ENCODE measurements around the gene BRAF. TPM values are rescaled to one million over a fixed set of nuclear protein-coding genes. Genes with fewer than 3 reads are reported as not detected.
"Not testable (repeated sequence)": the region's sequence is repeated elsewhere in the genome, so short reads cannot be mapped to it uniquely, and the experiment has no call there.

Gene BRAF
- polyA plus RNA-seq, 4 donors: 23.3 to 28.6 (median 26.1) TPM

DNA sequence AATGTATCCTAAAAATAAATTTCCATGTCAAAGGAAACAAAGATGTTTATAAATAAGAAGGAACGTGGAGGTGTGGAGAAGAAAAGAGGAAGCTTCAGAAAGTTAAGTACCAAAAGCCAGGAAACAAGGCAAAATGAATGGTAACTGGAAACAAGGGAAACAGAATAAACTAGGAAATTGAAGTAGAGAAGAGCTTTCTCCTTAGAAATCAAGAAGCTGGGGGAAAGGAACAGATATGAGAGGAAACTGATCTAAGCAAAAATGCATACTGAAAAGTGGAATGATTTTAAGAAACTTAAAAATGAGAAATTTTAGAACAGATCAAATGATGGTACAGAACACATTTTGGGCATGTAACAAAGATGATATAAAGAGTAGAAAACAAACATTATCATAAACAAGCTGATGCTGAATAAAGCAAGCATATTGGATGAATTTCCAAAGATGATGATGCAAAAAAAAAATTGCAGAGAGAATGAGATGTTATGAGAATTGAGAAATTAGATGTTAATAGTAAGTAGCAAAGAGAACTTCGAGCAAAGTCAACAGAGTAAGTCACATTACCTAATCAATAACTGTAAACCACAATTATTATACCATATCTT, 1.9 kb downstream of the BRAF start:
- DNase-seq (ENCODE audit: low read depth in 4 of 4, low spot score in 3 of 4): no peak

DNA sequence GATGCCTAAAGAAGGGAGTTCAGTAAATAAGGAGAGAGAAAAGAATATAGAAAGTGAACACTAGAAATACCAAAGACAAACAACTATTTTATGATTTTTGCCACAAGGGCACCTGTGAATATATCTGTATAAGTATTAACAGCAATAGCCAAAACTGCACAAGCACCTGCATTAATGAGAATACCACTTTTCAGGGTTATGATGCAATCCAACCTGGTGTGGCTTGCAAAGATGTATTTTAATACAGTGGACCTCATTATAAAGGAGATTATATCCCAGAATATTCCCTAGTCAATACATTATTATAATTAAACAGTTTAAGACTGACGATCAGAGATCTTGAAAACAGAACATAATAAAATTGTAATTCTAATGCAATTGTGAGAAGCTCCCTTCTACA, 4.0 kb downstream of the BRAF start:
- no peak for DNase-seq (ENCODE audit: low read depth in 4 of 4, low spot score in 3 of 4)

DNA sequence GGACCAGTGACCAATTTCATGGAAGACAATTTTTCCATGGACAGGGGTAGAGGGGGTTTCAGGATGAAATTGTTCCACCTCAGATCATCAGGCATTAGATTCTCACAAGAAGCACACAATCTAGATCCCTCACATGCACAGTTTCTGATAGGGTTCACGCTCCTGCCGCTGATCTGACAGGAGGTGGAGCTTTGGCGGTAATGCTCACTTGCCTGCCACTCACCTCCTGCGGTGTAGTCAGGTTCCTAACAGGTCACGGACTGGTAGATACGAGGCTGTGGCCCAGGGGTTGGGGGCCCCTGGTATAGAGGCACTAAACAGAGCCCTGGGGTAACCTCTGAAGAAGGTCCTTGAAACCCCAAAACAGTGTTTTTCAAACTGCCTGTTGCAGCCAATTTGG, 6.5 kb downstream of the BRAF start:
- no peak for DNase-seq (ENCODE audit: low read depth in 4 of 4, low spot score in 3 of 4)

DNA sequence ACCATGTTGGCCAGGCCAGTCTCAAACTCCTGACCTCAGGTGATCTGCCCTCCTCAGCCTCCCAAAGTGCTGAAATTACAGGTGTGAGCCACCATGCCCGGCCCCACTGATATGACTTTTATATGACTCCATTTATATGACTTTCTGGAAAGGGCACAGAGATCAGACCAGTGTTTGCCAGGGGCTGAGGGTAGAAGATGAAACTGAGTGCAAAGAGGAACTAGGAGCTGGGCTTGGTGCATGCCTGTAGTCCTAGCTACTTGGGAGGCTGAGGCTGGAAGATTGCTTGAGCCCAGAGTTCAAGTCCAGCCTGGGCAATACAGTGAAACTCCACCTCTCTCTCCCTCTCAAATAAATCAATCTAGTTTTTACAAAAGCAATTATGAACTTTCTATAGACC, 7.5 kb downstream of the BRAF start:
- no peak for DNase-seq (ENCODE audit: low read depth in 4 of 4, low spot score in 3 of 4)

DNA sequence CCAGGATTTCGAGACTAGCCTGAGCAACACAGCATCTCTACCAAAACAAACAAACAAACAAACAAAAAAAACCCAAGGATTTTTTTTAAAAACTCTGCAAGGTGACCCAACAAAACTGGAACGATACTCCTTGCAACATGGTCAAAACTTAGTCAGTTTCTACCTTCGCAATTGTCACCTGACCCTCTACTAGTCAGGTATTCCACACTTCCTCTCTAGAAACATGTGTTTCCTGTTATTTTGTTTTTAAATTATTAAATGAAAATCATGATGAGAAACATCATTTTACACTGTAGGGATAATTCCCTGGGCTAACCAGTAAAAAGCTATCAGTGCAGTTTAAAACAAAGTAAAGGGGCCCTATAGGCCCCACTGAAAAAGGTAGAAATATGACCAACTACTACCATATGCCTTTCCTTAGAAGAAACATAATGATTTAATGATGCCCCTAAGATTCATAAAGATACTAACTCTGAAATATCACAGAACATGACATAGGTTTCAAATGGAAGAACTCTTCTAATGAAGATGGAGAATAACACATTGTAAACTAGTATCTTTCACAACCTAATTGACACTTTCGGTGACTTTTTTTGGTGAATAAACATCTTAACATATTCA, 8.7 kb downstream of the BRAF start:
- DNase-seq (ENCODE audit: low read depth in 4 of 4, low spot score in 3 of 4): no peak

DNA sequence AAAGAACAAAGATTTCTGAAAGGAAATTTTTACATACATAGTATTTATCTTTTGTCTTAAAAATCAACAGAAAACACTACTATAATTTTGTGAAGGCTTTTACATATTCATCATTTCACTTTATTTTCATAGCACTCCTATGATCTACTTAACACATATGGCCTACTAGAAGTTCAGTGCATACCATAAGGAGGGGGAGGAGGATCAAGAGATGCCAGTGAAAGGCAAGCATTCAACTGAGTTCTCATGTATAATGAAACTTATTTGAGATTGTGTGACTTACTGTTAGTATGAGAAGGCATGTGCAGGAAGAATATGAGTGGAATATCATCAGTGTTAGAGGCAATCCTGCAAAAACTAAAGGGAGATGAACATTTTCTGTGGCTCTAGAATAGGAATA, 10.6 kb downstream of the BRAF start:
- DNase-seq (ENCODE audit: low read depth in 4 of 4, low spot score in 3 of 4): no peak

DNA sequence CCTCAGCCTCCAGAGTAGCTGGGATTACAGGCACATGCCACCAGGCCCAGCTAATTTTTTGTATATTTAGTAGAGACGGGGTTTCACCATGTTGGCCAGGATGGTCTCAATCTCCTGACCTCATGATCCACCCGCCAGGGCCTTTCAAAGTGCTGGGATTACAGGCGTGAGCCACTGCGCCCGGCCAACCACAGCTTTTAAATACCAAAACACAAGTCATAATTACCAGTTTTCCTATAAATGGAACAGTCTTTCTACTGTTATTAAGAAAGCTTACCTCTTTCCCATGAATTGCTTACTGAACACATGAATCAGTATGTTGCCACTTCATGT, 11.2 kb downstream of the BRAF start:
- not testable (repeated sequence) for DNase-seq (ENCODE audit: low read depth in 4 of 4, low spot score in 3 of 4)

DNA sequence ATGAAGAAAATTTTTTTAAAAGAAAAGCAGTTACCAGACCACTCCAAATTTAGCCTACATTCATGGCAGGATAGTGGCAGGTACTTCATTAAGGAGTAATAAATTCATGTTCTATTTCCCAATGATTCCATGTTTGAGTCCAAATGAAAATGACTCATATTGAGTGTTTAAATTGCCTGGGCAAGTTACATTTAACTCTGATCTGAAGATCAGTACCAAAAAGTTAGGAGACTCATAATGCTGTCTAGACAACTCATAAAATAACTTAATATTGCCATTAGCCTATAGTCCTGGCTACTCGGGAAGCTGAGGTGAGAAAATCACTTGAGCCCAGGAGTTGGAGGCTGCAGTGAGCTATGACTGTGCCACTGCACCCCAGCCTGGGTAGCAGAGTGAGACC, 13.0 kb downstream of the BRAF start:
- no peak for DNase-seq (ENCODE audit: low read depth in 4 of 4, low spot score in 3 of 4)

DNA sequence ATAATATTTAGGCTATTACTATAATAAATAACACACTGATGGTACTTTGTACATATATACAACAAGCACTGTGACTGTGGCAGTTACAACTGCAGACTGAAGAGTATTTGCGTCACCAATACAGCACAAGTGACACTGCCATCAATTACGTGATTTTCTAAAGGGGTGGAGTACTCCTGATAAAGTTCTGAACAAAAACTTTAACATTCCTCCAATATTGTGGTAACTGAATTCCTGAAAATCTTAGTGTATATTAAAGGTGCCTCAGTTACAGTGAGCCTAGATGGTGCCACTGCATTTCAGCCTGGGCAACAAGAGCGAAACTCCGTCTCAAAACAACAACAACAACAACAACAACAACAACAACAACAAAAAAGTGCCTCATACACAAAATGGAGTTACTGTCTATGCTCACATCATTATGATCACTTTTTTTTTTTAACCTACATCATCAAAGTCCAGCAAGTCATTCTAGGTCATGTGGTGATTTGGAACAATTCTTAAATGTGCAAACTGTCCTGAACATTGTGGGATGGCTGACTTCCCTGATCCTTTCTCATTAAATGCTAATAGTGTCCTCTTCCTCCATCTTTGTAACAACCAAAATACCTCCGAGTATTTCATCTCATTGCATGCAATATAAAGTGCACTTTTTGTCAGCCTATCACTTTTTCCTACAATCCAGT, 15.1 kb downstream of the BRAF start:
- DNase-seq (ENCODE audit: low read depth in 4 of 4, low spot score in 3 of 4): no peak

DNA sequence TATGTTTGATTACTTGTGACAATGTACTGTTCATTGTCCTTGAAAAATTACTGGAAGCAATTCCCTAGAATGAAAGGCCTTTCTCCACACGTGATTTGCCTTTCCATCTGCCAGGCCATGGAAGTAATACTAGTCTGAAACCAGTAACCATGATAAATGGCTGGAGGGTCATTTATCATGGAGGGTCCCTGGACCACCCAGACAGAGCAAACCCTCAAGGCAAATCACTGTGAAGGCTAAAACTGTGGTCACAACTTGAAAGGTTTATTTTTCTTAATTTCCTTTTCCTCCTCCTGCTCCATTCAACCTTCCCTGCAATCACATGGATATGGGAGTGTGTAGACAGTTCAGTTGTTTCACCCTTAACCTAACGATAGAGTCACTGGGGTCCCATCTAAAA, 16.4 kb downstream of the BRAF start:
- no peak for DNase-seq (ENCODE audit: low read depth in 4 of 4, low spot score in 3 of 4)

DNA sequence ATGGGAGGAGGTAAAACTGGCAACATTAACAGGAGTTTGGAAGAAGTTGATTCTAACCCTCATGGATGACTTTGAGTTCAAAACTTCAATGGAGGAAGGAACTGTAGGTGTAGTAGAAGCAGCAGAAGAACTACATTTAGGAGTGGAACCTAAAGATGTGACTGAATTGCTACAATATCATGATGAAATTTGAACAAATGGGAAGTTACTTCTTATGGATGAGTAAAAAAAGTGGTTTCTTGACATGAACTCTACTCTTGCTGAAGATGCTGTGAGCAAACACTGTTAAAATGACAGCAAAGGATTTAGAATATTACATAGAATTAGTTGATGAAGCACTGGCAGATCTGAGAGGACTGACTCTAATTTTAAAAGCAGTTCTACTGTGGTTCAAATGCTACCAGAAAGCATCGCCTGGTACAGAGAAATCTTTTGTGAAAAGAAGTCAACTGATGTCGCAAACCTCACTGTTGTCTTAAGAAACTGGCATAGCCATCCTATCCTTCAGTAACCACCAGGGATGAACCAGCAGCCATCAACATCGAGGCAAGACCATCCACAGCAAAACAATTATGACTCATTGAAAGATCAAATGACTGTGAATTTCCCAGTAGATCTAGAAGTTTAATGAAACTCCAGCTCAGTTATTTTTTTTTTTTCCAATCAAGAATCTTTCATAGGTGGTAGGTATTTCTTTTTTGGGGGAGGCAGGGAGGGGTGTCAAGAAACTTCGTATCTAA, 20.8 kb downstream of the BRAF start:
- no peak for DNase-seq (ENCODE audit: low read depth in 4 of 4, low spot score in 3 of 4)

DNA sequence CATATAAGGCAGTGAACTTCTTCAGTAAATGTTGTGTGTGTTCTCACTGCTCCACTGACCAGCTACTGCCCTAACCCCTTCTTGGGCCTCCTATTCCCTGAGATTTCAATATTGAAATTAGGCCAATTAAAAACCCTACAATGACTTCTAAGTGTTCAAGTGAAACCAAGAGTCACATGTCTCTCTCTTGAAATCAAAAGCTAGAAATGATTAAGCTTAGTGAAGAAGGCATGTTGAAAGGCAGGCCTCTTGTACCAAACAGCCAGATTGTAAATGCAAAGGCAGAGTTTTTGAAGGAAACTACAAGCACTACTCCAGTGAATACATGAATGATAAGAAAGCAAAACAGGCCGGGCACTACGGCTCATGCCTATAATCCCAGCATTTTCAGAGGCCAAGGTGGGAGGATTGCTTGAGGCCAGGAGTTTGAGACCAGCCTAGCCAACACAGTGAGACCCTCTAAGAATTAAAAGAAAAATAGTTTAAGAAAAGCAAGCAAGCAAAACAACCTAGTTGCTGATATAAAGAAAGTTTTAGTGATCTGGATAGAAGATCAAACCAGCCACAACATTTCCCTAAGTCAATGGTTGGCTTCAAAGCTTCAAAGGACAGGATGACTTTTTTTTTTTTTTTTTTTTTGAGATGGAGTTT, 22.3 kb downstream of the BRAF start:
- DNase-seq (ENCODE audit: low read depth in 4 of 4, low spot score in 3 of 4): no peak

DNA sequence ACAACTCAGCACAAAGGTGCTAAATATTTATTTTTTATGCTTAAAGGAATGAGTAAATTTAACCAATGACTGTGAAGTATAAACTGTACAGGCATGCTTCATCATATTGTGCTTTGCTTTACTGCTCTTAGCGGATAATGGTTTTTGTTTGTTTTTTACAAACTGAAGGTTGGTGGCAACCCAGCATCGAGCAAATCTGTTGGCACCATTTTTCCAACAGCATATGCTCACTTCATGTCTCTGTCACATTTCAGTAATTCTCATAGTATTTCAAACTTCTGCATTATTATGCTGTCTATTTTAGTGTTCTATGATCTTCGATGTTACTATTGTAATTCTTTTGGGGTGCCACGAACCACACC, 22.8 kb downstream of the BRAF start:
- no peak for DNase-seq (ENCODE audit: low read depth in 4 of 4, low spot score in 3 of 4)

DNA sequence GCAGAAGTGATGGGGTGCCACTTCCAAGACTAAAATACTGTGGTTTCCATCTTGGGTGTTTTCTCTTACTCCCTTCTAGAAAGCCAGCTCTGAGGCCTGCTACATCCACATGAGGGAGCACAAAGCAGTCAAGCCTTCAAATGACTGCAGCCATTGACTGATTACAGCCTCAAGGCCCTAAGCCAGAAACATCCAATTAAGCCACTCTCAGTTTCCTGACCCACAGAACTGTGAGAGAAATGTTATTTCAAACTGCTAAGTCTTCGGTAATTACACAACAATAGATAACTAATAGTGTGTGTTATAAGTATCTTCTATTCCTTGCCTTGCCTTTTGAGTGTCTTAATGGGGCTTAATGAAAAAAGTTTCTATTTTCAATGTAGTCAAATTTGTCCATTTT, 24.8 kb downstream of the BRAF start:
- DNase-seq (ENCODE audit: low read depth in 4 of 4, low spot score in 3 of 4): no peak

DNA sequence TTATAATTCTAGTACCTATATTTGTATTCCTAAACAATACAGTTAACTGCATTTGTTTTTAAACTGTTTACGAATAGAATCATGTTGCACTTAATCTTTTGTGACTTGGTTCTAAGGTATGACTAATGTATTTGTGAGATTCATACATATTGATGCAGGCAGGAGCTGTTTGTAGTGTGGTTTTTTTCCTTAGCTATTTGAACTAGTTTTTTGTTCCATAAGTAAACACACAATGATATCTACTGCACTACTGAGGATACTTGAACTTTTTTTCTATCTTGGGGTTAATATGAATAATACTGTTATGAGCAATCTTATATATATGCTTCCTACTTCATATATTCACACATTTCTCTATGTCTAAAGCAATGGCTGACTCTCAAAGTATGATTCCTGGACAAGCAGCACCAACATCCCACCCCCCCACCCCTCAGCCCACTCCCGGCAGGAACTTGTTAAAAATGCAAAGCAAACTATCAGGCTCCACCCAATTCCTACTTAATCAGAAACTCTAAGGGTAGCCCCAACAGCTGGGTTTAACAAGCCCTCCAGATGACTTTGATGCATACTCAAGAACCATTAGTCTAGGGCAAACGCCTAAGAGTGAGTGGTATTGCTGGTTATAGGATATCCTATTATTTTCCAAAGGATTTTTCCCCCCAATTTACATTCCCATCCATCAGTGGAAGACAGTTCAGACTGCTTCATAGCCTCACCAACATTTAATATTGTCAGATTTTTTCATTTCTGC, 25.8 kb downstream of the BRAF start:
- DNase-seq (ENCODE audit: low read depth in 4 of 4, low spot score in 3 of 4): no peak

DNA sequence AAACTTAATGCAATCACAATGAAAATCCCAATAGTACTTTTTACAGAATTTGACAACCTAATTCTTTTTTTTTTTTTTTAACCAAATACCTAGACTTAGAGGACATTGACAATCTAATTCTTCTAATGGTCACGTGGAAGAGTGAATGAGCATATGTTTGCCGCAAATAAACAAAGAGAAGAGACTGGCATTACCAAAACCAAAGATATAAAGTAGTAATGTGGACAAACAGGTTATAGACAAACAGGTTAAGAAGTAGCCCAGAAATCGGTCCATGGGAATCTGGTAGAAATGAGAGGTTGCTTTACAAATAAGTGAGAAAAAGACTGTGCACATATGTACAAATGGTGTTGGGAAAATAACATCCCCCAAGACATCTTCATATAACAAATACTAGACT, 27.7 kb downstream of the BRAF start:
- no peak for DNase-seq (ENCODE audit: low read depth in 4 of 4, low spot score in 3 of 4)

DNA sequence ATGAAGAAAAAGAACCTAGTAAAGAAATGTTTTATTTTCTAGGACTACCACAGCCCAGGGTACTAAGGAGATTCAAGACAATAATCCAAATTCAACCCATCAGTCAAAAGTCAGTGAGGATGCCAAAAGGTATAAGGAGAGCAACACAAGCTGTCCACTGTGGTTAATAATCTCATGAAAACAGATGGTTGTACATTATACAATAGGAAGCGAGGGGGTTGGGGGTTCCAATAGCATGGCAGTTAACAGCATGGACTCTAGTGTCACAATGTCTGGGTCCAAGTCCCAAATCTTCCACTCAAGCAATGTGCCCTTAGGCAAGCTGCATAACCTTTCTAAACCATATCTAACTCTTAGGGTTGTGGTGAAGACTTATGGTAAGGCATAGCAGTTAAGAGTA, 35.1 kb downstream of the BRAF start:
- DNase-seq (ENCODE audit: low read depth in 4 of 4, low spot score in 3 of 4): no peak

DNA sequence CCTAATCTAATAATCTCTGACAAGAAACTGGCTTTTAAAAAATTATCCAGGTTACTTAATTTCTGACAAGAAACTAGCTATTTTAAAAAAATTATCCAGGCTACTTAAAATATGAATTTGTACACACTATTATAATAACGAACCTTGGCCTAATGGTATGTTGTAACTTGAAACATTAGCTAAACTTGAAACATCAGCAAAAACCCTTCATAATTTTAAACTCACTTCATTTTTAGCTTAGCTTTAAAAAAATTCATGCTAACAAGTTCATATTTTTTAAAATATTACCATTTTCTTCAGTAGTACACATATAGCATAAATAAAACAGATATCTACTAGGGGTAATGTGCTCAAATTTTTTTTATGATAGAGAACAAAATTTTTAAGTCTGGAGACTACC, 35.6 kb downstream of the BRAF start:
- no peak for DNase-seq (ENCODE audit: low read depth in 4 of 4, low spot score in 3 of 4)

DNA sequence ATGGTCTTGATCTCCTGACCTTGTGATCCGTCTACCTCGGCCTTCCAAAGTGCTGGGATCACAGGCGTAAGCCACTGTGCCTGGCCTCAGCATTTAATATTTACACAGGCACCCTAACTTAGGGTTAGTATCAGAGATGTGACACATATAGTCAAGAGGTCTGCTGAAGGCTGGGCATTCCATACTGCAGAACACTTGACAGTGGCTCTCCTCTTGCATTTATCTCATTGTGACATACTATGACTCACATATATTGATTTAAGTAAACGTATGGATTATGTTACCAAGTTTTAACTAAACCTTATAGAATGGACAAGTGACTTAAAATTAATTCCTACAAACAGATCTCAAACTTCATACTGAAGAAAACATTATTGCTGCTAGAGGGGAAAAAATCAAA, 36.6 kb downstream of the BRAF start:
- DNase-seq (ENCODE audit: low read depth in 4 of 4, low spot score in 3 of 4): no peak

DNA sequence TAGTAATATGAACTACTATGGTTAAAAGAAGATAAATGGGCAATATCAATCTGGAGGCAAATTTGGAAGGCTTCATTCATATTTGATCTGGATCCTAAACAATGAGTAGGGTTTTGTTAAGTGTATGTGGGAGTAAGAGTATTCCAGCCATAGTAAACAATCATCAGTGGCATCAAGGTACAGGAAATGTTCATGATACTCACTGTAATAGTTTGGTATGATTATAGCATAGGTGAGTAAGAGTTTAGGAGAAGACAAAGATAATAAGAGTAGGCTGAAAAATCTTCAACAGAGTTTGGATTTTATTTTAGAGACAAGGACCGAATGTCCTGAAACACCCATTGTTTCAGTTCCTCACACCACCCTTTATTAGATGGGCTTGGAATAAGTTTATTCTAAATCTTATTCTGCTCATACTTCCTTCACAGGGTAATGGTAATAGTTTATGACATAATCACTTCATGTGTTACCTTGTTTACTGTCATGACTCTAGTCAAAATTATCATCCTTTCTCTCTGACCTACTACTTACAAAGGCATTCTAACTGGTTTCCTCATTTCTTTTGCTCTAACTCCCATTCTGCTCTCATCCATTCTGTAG, 38.9 kb downstream of the BRAF start:
- DNase-seq (ENCODE audit: low read depth in 4 of 4, low spot score in 3 of 4): no peak

All from right renal pelvis (tissue), 4 donors.